Epithelial cell of proximal tubule (primary cell): ENCODE measurements around the gene MYRIP. TPM values are rescaled to one million over a fixed set of nuclear protein-coding genes. Genes with fewer than 3 reads are reported as not detected.

Experiments
- DNase-seq: peaks from one replicate; pipeline ENCODE4 v3.0.0-alpha.2; 2011; ENCODE audit warnings: low read depth
- H3K4me3 ChIP-seq: 2 replicates; pipeline ENCODE4 v1.5.1; 2011; ENCODE audit warnings: low read depth, mild to moderate bottlenecking, low read length
- CTCF ChIP-seq: conservative IDR thresholded peaks from 2 replicates; pipeline ENCODE4 v1.5.1; 2012; ENCODE audit warnings: low read depth, mild to moderate bottlenecking, low read length
- total RNA-seq: library from RNA; depleted of rRNA; stranded (reverse); fragments of >200 nt; gene quantifications from 2 replicates; pipeline ENCODE4 v1.2.3, GENCODE V29; 2015

MYRIP gene
- total RNA-seq, 1 donor from 2014 or later, result 0.12 TPM

- peak; percentile 18 for TF ChIP-seq CTCF
- no peak for DNase-seq
- H3K4me3 ChIP-seq, result no peak overlapping the region
Observed at GRCh38 chr3:40181182-40181581, 371.8 kb downstream of the MYRIP start.

- no peak for DNase-seq
- no peak overlapping the region for H3K4me3 ChIP-seq
- no peak for TF ChIP-seq CTCF
Observed at GRCh38 chr3:40185029-40185695, 375.8 kb downstream of the MYRIP start.

GRCh38 chr3:40186508-40186907 lies 377.1 kb downstream of the MYRIP start:
- no peak overlapping the region for H3K4me3 ChIP-seq
- no peak for DNase-seq
- no peak for TF ChIP-seq CTCF

GRCh38 chr3:40187945-40188344 lies 378.5 kb downstream of the MYRIP start:
- DNase-seq, result no peak
- TF ChIP-seq CTCF, result no peak

GRCh38 chr3:40189118-40189517 lies 379.7 kb downstream of the MYRIP start:
- no peak overlapping the region for H3K4me3 ChIP-seq
- no peak for TF ChIP-seq CTCF
- DNase-seq, result no peak

More at GRCh38 chr3:40187945-40188344, 378.5 kb downstream of the MYRIP start:
- H3K4me3 ChIP-seq, result no peak overlapping the region

- no peak for DNase-seq
- TF ChIP-seq CTCF, result no peak
- H3K4me3 ChIP-seq, result no peak overlapping the region
Observed at GRCh38 chr3:40190056-40190455, 380.6 kb downstream of the MYRIP start.

- H3K4me3 ChIP-seq, result no peak overlapping the region
- no peak for TF ChIP-seq CTCF
- DNase-seq, result no peak
Observed at GRCh38 chr3:40191251-40191650, 381.8 kb downstream of the MYRIP start.
